Inferior parietal cortex (tissue), 1 donor: ENCODE data around the gene C1orf21.
"Not testable (repeated sequence)": the region's sequence is repeated elsewhere in the genome, so short reads cannot be mapped to it uniquely, and the experiment has no call there.

Source experiments
- DNase-seq: peaks from one replicate; pipeline ENCODE4 v3.0.0-alpha.2; 2016; ENCODE audit errors: extremely low spot score

The C1orf21 gene, protein sequence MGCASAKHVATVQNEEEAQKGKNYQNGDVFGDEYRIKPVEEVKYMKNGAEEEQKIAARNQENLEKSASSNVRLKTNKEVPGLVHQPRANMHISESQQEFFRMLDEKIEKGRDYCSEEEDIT

DNA sequence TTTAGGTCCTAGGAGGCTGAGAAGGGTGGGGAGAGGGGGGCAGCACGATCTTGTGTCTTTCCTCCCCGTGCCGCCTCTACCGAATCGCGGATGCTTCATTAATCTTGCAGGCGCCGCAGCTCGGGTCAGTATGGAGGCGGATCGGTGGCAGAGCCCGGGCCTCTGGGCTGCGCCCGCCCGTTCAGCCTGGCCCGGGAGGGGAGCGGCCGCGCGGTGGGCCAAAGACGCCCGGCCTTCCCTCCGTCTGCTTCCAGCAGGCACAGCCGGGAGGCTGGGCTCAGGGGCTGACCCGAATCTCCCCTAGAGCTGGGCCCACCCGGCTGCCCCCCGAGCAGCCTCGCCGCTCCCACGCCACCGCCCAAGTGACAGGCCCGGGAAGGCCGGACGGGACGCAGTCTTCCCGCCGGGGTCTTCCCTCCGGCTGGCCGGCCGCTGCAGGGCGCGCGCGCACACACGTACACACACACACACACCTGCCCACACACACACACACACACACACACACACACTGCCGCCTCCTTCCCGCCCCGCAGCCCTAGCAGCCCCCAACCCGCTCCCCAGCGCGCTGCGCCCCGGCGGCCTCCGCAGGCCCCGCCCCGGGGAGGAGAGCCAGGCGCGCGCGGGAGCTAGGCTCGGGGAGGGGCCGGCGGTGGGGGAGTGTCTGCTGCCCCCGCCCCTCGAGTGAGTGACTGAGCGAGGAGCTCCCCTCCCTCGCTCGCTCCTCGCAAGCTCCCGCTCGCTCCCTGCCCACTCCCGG is at the start of gene C1orf21:
Gene C1orf21, plus strand, starts transcription at position 718 of the 757 bp plus-strand sequence. CDS start 90,481 bp downstream, outside the sequence.
- DNase-seq = peak; percentile 77

DNA sequence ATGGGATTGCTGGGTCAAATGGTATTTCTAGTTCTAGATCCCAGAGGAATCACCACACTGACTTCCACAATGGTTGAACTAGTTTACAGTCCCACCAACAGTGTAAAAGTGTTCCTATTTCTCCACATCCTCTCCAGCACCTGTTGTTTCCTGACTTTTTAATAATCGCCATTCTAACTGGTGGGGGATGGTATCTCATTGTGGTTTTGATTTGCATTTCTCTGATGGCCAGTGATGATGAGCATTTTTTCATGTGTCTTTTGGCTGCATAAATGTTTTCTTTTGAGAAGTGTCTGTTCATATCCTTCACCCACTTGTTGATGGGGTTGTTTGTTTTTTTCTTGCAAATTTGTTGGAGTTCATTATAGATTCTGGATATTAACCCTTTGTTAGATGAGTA is 49.0 kb upstream of the C1orf21 start:
- DNase-seq = not testable (repeated sequence)

GRCh38 chr1:184340984-184341383 is 45.8 kb upstream of the C1orf21 start:
- no peak for DNase-seq

- DNase-seq = no peak
These were observed 36.3 kb upstream of the C1orf21 start for GRCh38 chr1:184350573-184350972.

DNA sequence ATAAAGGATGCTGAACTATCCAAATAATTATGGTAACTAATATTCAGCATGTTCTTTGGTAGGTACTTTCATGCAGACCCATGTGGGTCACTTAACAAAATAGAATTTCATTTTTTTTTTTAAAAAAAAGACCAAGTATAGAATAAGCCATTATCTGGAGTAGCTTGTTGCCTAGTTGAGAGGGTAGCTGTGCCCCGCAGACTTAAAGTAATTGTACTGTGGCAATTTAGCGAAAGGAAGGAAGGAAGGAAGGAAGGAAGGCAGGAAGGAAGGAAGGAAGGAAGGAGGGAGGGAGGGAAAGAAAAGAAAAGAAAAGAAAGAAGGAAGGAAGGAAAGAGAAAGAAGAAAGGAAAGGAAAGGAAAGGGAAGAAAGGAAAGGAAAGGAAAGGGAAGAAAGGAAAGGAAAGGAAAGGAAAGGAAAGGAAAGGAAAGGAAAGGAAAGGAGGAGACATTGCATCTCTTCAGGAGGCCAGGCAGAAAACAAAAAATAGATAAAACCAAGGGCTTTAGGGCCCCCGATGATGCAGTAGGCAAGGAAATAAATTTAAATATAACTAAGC is 35.3 kb upstream of the C1orf21 start:
- DNase-seq = no peak

DNA sequence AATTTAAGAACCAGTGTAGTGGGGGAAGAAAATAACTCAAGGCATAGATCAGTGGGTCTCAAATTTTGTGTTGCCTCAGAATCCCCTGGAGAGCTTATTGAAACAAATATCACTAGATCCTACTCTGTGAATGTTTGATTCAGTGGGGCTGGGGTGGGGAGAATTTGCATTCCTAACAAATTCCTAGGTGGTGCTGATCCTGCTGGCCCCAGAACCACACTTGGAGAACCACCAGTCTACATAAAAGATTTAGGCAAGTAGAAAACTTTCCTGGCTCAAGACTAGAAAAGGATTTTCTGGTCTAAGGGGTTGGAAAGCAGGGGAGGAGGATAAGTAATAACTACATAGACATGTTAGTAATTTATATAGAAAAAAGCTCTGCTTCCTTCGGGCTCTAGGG is 34.1 kb upstream of the C1orf21 start:
- no peak for DNase-seq

- DNase-seq = no peak
These were observed 32.1 kb upstream of the C1orf21 start for GRCh38 chr1:184354719-184355118.

DNA sequence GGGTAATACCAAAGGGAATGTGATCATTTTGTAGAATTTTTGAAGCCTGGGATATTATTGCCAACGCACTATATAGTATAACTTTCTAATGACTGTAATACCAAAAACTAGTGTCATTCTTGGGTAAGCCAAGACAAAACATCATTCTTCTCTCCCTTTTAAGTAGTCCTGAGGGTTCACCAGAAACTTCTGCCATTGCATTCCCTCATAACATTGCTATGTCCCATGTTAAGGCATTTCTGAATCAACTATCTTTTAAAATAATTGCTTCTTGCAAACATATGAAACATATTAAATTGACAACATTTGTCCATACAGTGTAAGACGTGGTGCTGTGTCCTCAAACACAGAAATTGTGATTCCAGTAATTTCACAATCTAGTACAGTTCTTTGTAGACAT is 29.9 kb upstream of the C1orf21 start:
- no peak for DNase-seq

DNA sequence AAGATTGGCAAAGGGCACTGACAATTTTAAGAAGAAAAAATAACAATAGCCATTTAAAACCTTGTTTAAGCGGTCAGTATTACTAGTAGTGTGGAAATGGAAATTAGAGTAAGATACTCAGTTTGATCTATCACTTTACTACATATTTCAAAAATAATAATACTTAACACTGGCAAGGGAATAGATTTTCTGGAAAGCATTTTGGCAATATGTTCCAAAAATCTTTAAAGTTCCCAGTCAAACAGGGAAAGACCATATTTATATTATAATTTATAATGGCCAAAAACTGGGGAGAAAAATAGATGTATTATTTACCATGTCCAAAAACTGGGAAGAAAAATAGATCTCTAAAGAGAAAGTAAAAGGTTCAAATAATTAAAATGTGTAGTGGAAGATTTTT is 28.6 kb upstream of the C1orf21 start:
- no peak for DNase-seq

GRCh38 chr1:184359909-184360308 is 26.9 kb upstream of the C1orf21 start:
- no peak for DNase-seq

- DNase-seq = no peak
These were observed 24.0 kb upstream of the C1orf21 start for GRCh38 chr1:184362876-184363275.

GRCh38 chr1:184365699-184366098 is 21.1 kb upstream of the C1orf21 start:
- no peak for DNase-seq

- no peak for DNase-seq
These were observed 19.8 kb upstream of the C1orf21 start for GRCh38 chr1:184366997-184367396.

DNA sequence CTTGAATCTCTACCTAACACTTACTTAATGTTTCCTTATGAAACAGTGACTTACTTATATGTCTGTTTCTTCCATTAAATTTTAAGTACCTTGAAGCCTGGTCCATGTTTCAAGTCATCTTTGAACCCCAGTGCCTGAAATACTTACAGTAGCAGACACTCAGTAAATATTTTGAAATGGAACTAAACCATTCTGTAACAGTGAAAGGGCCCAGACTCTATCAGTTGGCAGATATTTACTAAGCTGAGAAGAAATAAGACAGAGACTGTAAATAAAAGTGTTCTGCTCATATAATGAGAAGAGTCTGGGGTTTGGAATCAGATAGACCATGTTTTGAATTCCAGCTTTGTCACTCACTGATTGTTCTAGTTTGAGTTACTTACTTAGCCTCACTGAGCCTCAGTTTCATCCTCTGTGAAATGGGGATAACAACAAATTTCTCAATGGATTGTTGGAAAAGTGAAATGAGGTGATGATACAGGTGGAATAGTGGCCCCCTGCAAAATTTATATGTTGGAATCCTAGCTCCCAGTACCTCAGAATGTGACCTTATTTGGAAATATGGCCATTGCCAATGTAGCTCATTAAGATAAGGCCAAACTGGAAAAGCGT is 19.3 kb upstream of the C1orf21 start:
- DNase-seq = no peak

DNA sequence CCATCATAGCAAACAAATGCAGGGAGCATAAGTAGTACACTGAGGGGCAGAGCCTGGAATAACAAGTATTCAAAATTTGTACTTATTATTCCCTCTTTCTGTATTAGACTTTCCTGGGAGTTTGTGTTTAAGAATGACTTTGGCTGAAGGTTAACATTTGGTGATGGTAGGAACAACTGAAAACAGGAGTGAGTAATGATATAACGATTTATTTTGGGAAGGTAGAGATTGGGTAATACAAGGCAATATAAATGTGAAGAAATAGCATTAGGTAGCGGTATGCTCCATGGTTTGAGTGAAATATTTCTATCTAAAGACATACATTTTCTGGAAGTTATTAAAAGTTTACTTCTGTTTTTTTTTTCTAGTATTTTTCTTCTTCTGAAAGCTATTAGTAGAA is 18.5 kb upstream of the C1orf21 start:
- no peak for DNase-seq

DNA sequence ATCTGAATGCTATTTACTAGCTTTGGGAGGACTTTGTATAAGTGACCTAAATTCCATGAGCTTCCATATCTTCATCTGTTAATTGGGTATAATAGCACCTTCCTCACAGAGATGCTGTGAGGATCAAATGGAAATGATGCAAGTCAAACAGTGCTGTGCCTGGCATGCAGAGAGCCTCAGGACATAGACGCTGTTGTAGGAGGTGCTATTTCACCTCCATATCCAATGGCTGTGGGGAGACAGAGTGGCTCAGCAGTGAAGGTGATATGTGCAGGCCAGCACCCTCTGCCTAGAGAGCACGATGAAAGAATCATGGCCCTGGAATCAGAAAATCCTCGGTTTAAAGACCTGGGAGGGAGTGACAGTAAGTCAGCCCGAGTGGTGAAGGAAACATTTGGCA is 16.0 kb upstream of the C1orf21 start:
- no peak for DNase-seq

DNA sequence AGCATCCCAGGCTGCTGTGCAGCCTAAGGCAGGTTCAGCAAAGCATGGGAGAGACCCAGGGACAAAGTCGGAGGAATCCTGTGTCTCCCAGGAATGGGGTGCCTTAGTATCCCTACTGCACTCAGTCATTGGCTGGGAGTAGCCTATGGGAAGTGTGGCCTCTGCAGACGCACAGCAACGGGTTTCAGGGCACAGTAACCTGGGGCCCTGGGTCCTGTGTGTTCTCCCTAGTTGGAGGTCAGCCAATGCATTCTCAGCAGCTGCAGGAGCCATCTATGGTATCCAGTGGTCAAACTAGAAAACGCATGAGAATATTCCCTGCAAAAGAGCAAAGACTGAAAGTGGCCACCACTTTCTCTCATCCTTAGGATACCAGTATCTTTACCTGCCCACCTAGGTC is 13.7 kb upstream of the C1orf21 start:
- DNase-seq = no peak

DNA sequence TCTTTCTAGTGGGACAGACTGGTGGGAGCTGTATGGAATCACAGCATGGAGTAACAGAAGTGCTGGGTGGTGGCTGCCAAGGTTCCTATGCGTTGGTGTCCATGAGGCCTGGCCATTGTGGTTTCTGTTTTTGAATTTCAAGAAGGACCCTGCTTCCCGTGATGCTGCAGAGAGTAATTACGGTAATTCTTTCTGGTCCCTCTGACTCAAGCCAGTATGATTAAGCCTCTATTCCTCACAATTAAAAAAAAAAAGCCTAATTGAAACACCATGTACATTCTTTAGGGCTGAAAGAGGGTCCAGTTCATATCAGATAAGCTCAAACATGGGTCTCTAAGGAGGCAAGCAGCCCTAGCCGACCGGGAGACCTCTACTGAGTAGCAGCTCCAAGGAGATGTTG is 10.5 kb upstream of the C1orf21 start:
- DNase-seq = no peak

- no peak for DNase-seq
These were observed 7.6 kb upstream of the C1orf21 start for GRCh38 chr1:184379111-184379752.

GRCh38 chr1:184380468-184380867 is 6.4 kb upstream of the C1orf21 start:
- DNase-seq = no peak

GRCh38 chr1:184383772-184384323 is 3.0 kb upstream of the C1orf21 start:
- DNase-seq = no peak

DNA sequence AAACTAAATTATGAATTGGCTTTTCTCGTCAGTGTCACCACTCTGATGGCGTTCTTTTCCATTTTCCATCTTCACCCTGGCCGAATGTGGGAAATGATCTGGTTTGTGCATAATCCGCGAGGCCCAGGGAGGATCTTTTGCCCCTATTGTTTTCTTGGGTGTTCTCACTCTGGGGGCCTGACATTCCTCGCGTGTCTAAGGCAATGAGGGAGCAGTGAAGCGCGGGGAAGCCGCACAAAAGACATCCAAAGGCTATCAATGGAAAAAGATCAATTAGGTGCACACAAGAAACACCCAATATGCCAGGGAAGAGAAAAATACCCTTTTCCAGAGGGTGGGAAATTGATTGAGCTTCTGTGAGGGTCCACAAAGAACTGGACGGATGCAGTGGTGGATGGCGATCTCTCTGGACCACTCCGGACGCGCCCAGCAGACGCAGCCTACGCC is 941 bp upstream of the C1orf21 start:
- no peak for DNase-seq
